ENCODE data around the gene TCF3.

DNA sequence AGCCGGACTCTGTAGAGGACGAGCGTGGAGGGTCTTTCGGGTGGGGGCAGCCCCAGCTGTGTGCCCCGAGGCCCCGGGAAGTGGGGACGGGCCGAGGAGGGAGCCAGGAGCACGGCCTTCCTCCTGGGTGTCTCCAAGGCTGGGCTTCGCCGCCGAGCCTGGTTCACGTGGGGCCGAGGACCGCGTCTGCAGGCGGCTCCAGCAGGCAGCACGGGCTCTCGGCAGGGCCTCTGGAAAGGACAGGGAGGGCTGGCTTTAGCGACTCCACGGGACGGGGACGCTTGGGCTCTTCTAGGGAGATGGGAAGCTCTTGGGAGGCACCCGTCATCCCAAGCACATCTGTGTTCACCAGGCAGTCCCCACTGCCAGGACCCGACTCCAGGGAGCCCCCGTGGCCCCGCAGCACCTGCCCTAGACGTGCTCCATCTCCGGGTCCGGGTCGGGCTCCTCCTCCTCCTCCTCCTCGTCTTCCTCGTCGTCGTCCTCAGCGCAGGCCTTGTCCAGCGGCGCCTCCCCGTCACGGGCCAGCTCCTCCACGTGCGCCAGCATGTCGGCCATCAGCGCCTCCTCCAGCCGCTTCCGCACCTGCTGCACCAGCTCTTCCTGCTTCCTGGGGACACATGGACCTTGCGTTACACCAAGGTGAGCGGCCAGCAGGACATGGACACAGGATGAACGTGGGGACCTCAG is 74.3 kb downstream of the TCF3 start:
- TF ChIP-seq CTCF (IDR thresholded peaks at IDR 0.05) (no peak), POLR2A (IDR thresholded peaks at IDR 0.05) (no peak)
